ENCODE results near the gene FSTL5.

- TF ChIP-seq CTCF (IDR thresholded peaks at IDR 0.05) = no peak
- TF ChIP-seq POLR2A (IDR thresholded peaks at IDR 0.05; ENCODE audit: low read depth) = no peak
- TF ChIP-seq POLR2AphosphoS5 (IDR thresholded peaks at IDR 0.05) = no peak
- TF ChIP-seq EP300 (IDR thresholded peaks at IDR 0.05) = no peak
Observed at GRCh38 chr4:161498155-161498554, 665.6 kb downstream of the FSTL5 start.
